ENCODE results near the gene ZNF74.

Gene ZNF74

DNA sequence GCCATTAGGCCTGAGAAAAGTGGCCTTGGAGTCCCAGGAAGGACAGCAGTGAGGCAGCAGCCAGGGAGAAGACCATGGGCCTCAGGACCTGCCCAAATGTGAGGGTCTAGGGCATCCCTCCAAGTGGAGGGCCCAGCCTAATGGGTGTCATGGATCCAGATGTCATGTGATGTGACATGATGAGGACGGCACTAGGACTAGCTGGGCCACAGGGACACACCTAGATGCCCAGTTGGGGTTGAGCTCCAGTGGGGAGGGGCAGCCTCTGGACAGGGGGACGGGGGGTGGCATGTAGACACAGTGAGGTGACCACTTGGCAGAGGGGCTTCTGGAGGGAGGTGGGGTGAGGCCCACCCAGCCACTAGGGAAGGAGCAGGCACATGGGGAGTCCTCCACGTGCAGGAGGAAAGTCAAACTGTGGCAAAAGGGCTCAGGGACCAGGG, 38.3 kb downstream of the ZNF74 start:
- DNase-seq (ENCODE audit: low read depth in 2 of 2) = no peak

DNA sequence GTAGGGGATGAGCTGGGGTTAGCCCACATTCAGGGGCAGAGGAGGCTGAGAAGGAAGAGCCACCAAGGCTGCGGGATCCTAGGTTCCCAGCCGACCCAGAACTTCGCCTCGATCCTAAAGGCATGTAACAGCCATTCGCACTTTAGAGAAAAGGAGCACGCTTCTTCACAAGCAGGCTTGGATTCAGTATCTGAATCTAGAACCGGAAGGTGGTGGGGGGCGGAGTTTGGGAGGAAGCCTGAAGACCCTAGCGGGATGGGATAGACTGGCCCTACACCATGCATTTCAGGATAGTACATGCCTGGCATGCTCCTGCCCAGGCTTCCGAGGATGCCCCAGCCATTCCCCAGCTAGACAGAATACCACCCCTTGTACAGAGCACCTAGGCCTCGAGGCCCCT, 39.2 kb downstream of the ZNF74 start:
- DNase-seq (ENCODE audit: low read depth in 2 of 2) = no peak

DNA sequence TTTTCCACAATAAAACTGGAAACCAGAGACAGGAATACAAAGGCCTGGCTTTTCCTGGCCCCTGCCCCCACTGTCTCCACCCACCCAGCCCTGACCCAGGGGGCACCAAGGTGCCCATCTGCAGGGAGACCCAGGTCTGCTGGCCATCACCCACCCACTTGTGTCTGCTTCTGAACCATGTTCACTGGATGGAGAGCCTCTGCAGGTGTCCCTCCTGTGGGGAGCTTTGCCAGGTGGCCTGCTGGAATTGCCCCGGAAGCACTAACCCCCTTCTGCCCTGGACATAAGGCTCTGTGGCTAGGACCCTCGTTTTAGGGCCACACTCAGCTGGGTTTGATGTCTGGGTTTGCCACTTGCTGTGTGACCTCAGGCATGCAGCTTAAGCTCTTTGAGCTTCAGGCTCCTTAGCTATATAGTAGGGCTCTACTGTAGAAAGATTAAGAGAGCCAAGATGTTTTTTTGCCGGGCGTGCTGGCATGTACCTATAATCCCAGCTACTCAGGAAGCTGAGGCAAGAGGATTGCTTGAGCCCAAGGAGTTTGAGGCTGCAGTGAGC, 39.8 kb downstream of the ZNF74 start:
- DNase-seq (ENCODE audit: low read depth in 2 of 2) = no peak

- no peak for DNase-seq (ENCODE audit: low read depth in 2 of 2)
These were observed 40.4 kb downstream of the ZNF74 start for GRCh38 chr22:20434264-20434751.

DNA sequence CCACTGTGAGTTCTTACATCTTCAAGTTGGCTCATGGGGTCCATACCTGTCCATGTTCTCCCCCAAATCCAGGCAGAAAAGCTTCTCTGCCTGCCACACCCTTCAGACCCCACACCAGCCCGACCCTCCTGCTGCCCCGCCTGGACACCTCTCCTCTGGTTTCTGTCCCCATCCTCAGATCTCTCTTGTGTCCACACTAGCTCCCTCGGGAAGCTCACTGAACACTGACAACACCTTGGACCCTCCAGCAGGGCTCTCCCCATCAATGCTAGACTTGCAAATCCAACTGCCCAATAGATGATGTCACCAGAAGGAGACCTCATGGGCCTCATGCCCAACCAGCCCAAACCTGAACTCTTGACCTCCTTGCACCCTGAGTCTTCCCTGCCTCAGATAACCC, 40.8 kb downstream of the ZNF74 start:
- DNase-seq (ENCODE audit: low read depth in 2 of 2) = no peak

GRCh38 chr22:20435436-20436306, 41.7 kb downstream of the ZNF74 start:
- no peak for DNase-seq (ENCODE audit: low read depth in 2 of 2)

DNA sequence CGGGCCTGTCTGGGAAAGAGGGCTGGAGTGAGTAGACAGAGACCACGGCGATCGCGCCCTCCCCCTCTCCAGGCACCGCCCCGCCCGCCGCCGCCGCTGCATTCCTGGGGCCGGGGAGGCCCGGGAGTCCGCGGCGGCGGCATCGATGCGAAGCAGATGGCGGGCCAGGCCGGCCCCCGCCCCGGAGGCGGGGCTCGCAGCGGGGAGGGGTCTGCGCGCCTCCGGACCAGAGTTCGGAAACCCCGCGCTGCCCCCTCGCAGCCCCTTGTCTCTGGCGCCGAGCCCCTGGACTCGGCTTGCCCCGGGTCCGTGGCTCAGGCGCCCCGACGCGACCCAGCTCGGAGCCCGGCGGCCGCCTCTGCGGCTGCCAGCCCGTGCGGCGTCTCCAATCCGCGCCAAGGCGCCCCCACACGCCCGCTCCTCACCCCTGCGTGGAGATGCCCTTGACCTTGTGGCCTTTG, 42.4 kb downstream of the ZNF74 start:
- DNase-seq (ENCODE audit: low read depth in 2 of 2) = no peak

- no peak for DNase-seq (ENCODE audit: low read depth in 2 of 2)
These were observed 43.0 kb downstream of the ZNF74 start for GRCh38 chr22:20436768-20437612.

GRCh38 chr22:20437613-20438426, 43.9 kb downstream of the ZNF74 start, which contains the start of gene SCARF2:
SCARF2 (minus strand) TSS chr22:20437825; CDS start chr22:20437754, 71 bp downstream.
- DNase-seq (ENCODE audit: low read depth in 2 of 2) = no peak

- DNase-seq (ENCODE audit: low read depth in 2 of 2) = no peak
These were observed 44.4 kb downstream of the ZNF74 start for GRCh38 chr22:20438427-20438677.

GRCh38 chr22:20438678-20439492, 44.9 kb downstream of the ZNF74 start:
- DNase-seq (ENCODE audit: low read depth in 2 of 2) = no peak

DNA sequence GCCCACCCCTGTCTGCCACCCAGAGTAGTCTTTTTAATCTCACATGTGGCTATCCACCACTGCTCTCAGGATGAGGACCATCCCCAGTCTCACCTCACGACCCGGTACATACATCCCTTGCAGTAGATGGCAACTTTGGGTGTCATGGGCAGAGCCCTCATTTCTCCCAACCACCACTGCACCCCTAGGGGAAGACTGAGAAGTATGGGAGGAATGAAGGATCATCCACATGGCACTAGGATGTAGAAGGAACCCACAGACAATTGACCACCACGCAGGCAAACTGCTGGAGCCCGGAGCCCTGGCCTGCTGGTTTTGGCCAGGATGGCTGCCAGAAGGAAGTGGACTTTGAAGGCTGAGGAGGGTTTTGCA, 45.6 kb downstream of the ZNF74 start:
- no peak for DNase-seq (ENCODE audit: low read depth in 2 of 2)

DNA sequence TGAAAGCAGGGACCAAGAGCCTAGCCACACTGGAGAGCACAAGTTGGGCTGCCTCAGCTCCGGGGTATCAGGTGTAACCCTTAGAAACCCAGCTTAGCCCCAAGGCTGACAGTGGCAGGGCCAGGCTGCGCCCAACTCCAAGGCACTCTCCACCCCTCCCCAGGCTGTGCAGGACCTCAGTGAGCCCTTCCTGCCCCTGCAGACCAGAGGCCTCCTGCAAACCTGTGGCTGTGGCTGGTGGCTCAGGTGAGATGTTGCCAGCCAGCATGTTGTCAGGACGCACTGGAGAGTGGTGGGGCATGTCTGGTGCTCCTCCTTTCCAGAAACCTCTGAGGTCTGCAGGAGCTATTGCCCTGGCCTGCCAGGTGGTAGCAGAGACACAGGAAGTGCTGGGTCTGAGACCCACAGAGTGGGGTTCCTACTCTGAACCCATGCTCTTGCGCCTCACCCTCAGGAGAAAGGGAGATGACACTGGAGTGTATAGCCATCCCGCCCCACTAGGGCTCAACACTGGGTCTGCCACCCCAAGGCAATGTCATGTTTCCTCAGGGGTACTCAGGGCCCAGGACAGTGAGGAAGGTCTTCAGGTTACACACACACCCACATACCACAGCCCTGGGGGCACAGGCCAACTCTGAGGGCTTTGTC, 46.1 kb downstream of the ZNF74 start:
- no peak for DNase-seq (ENCODE audit: low read depth in 2 of 2)

DNA sequence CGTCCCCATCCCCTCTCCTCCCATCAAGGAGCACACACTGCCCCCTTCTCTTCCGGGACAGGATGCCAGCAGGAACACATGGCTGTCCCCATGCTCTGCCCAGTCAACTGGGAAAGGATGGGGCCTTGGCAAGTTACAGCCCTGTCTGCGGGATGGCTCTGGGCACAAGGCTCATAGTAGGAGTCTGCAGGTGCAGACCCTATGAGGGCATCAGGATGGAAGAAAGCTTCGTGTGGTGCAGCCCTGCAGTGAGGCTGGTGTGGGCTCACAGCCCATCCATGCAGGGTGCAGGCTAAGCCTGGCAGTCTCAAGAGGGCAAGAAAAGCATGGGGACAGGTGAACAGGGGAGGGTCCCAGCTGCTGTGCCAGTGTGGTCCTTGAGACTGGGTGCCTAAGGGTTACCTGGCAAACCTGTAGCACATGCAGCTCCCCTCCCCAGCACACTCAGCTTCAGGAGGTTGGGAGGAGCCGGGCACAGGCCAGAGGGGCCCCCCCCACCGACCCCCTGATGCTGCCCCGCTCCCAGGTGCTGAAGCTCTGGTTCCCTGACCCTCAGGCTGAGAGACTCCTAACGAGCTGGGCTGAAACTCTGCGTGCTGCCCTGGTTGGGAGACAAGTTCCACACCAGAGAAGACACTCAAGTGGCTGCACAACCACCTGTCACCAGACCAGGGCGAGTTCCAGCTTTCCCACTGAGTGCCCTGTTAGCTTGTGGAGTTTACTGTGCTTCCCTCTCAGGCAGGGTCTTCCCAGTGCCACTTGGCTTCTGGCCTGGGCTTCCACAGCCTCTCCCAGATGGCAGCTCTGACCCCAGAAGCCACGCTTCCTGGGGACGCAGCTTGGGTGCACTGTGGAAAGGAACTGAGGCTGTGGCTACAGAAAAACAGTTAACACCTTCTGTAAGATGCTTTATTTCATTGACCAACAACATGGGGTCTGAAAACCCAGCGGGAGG, 47.0 kb downstream of the ZNF74 start:
- DNase-seq (ENCODE audit: low read depth in 2 of 2) = no peak

DNA sequence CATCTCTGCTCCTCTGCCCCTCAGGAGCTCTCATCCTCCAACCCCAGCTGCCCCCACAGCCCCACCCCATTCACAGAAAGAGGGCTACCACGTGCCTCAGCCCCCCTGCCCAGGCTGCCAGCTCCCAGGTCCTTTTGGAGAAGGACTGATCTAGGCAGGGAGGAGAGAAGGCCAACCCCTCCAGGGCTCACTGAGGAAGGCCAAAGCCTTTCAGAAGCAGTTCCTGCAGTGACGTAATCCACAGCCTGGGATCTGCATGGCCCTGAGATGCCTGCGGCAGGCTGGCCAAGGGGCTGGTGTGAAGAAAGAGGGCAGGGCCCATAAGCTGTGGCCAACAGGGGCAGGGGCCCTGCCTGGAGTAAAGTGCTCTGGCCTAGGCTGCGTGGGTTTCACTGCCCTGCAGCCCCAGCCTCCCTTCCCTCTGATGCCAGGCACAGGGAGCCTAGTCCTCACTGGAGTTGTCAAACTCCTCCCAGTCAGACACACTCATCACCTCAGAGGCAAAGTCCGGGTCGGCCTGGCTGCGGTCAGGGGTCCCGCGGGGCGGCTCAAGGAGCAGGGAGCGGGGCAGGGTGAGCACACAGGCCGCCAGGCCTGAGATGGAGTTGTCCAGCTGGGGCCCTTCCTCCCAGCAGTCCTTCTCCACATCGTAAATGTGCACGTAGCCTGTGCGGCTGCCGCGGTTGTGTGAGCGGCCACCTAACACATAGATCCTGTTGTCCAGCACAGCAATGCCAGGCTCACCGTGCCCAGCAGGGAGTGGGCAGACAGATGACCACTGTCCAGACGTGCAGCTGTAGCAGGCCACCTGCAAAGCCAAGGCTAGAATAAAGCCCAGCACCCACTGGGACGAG, 47.9 kb downstream of the ZNF74 start:
- DNase-seq (ENCODE audit: low read depth in 2 of 2) = no peak

DNA sequence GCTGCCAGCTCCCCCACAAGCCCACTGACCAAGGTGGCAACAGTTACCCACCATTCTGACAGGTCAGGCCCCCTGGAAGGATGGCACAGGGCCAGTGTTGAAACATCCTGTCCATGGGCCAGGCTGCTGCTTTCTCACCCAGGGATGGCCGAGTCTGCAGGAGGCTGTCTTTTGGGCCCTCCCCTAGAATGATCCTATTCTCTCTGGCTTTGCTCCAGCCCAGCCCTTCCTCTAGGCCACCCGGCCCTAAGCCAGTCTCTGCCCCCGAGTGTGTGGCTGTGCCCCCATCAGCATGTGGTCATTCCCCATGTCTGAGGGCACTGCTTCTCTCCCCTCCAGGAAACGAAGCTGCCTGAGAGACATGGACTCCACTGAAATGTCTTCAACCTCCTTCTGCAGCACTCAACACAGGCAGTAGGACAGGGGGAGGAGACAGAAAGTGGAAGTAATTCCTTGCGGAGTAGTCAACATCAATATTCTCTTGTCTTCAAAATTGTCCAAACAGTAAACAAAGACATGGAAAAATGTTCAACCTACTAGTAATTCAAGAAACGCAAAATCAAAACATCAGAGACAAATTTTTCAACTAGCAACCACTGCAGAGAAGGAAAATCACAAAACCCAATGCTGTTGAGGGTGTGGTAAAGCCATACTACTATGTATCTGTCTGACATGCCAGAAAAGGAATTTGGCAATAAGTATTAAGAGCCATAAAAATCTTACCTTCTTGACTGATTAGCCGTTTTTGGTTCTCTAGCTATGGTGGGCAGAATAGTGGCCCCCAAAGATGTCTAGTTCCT, 48.7 kb downstream of the ZNF74 start:
- DNase-seq (ENCODE audit: low read depth in 2 of 2) = no peak

- no peak for DNase-seq (ENCODE audit: low read depth in 2 of 2)
These were observed 50.4 kb downstream of the ZNF74 start for GRCh38 chr22:20444325-20444724.

Measured in stimulated activated CD8-positive, alpha-beta memory T cell treated with anti-CD3 and anti-CD28 coated beads, Interleukin-15, amount 100 ng/mL, for 4 hours (primary cell).